ENCODE measurements around the gene ARHGEF1.
"Not testable (repeated sequence)": the region's sequence is repeated elsewhere in the genome, so short reads cannot be mapped to it uniquely, and the experiment has no call there.

ARHGEF1 gene

DNA sequence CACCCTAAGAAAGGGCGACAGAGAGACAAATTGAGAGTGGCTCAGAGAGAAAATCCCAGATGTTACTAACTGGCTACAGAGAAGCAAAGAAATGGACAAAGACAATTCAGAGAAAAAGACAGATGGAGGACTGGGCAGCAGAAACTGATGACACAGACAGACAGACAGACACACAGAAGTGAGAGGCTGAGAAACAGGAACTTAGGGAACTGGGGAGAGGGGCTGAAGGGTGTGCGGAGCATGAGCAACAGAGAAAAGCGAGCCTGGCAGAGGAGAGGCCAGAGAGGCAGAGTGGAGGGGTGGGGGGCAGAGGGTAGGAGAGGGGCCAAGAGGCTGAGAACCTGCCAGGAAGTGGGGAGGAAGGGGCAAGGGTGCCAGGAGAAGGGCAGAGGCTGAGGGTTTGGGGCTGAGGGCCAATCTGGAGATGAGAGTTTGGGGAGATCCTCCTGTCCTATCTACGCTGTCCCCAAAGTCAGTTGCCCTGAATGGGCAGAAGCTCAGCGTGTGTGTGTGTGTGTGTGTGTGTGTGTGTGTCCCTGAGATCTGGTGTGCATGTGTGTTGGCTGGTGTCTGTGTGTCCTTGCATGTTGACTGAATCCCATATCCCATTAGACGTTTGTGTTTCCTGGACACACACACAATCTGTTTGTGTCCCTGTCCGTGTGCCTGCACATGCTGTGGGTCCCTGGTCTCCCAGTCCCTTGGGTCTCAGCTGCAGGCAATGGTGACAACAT, 50.9 kb downstream of the ARHGEF1 start:
- no peak for DNase-seq

DNA sequence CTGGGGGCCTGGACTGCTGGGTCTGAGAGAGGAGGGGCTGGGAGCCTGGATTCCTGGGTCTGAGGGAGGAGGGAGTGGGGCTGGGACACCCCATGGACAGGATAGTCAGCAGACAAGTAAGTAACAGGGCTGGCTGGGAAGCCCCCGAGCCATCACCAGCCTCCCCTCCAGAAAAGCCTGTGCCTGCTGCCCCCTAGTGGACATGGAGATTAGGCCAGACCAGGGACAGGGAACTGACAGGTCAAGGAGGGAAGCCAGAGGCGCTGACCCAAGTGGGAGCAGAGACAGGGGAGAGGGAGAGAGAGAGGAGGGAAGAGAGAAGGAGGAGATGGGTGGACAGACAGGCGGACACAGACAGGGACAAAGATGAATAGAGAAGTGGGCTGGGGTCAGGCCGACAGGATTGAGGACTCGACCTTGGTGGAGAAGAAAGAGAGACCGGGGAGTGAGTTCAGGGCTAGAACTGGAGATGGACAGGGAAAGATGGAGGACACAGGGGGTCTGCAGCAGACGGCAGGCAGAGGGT, 51.9 kb downstream of the ARHGEF1 start:
- DNase-seq = no peak

DNA sequence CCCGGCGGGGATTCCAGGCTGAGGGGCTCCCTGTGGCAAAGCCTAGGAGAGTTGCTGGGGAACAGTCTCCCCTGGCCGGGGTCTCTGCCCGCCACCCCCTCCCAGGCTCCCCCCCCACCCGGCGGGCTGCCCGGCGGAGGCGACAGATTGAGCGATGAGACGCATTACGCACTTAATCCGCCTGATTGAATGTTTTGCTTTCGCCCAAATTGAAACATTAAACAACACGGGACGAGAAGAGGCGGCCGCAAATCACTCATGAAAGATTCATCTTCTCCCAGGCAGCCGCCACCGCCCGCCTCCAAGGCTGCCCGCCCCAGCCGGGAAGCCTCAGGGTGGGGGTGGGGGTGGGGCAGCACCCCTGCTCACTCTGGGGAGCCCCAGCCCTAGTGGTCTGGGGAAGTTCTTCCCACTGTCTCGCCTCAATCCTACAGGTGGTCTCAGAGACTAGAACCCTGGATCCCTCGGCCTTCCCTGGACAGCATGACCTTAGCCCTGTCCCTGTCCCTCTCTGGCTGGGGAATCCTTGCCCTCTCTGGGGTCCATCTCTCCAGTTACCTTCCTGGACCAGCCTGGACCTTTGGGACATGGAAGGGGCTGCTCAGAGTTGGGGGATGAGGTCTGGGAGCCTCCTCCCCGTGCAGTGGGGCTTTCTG, 52.9 kb downstream of the ARHGEF1 start:
- DNase-seq = no peak

DNA sequence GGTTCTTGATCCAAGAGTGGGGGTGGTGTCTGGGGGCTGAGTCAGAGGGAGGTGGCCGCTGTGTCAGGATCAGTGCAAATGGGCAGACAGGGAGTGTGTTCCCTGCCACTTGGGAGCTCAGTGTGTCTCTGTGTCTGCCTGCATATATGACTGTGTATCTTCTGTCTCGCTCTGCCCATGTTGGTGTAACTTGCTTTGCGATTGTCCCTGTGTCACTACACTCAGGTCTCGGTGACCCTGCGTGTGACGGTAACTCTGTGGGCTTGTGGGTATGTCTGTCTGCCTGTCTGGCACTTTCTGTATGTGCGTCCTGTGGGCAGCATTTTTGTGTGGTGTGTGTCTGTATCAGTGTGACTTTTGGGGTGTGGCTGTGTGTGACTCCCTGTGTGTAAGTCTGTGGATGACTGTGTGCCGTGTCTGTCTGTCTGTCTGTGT, 53.4 kb downstream of the ARHGEF1 start:
- no peak for DNase-seq

DNA sequence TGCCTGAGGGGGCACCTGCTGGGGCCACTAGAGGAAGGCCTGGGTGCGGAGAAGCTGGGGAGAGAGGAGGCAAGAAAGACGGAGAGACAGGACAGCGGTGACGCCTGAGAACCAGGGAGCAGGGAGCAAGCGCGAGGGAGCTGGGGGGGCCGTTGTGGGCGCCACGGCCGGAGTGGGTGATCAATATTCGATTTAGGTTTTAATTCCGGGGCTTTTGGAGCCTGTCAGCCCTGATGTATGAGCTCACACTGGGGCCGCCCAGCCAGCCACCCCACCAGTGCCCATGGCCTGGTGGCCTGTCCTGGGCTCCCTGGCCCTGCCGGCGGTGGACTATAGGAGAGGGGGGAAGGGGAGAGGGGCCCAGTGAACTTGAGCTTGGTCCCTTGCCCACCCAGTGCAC, 54.0 kb downstream of the ARHGEF1 start:
- DNase-seq = no peak

DNA sequence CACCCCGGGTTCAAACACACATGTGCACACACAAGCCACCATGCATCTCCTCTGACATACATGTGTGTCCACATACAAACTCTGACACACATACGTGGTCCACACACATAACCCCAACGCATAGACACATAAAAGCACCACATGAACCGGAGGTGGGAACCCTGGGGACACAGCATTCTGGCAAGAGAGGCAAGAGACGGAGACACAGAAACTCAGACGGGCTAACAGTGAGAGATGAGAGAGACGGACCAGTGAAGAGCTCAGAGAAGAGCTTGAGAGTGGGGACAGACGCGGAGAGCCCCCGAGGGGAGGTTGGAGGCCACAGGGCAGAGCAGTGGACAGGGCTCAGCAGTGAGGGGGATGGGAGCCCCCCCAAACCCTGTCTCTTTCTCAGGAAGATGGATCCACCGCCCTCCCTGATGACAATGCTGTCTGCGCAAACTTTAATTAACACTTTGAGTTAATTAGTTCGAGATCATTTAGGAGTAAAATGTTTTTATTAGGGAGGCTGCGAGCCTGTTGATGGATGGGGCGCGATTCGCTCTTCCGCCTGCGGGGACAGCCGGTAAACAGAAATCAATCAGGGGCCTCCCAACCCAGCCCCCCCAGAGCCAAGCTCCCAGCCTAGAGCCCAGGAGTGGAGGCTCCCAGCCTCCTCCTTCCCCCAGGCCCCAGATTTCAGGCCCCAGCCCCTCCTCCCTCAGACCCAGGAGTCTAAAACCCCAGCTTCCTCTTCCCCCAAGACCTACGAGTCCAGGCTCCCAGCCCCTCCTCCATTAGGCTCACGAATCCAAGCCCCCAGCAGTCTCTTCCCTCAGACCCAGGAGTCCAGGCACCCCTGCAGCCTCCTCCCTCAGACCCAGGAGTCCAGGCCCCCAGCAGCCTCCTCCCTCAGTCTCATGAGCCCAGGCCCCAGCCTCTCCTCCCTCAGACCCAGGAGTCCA, 54.8 kb downstream of the ARHGEF1 start:
- DNase-seq = no peak

DNA sequence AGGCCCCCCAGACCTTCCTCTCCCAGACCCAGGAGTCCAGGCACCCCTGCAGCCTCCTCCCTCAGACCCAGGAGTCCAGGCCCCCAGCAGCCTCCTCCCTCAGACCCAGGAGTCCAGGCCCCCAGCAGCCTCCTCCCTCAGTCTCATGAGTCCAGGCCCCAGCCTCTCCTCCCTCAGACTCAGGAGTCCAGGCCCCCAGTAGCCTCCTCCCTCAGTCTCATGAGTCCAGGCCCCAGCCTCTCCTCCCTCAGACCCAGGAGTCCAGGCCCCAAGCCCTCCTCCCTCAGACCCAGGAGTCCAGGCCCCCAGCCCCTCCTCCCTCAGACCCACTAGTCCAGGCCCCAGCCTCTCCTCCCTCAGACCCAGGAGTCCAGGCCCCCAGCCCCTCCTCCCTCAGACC, 56.2 kb downstream of the ARHGEF1 start:
- DNase-seq = not testable (repeated sequence)

DNA sequence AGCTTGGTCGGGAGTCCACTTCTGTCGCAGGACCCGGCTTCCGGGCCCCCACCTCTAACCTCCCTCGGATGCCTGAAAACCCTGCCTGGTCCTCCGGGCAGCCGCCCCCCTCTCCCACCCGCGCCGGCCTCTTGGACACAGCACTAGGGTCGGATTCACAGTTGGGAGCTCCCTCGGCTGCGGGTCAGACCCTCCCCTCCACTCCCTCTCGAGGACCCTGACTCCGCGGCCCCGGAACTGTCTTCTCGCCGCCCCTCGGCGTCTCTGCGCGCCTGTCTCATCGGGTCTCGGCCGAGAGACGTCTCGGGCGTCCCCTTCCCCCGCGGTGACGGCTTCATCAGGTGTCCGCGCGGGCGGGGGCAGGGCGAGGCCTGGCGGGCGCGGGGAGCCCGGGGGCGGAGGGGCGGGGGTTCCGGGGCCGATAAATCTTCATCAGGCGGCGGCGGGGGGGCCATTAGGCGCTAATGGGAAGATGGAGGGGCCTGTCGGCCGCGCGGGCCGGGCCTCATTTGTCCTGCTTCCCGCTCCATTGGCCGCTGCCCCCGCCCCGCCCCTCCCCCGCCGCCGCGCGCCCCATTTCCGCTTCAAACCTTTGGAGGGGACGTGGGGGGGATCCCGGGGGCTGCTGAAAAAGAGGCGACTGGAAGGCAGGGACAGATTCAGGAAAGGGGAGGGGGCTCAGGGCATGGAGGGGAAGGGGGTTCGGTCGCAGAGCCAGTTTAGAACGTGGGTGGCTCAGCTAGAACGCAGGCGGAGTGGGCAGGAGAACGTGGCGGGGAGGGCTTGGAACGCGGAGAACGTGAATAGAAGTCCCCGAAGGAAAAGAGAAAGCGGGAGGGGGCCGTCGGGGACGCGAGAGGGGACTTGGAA, 57.1 kb downstream of the ARHGEF1 start:
- no peak for DNase-seq

DNA sequence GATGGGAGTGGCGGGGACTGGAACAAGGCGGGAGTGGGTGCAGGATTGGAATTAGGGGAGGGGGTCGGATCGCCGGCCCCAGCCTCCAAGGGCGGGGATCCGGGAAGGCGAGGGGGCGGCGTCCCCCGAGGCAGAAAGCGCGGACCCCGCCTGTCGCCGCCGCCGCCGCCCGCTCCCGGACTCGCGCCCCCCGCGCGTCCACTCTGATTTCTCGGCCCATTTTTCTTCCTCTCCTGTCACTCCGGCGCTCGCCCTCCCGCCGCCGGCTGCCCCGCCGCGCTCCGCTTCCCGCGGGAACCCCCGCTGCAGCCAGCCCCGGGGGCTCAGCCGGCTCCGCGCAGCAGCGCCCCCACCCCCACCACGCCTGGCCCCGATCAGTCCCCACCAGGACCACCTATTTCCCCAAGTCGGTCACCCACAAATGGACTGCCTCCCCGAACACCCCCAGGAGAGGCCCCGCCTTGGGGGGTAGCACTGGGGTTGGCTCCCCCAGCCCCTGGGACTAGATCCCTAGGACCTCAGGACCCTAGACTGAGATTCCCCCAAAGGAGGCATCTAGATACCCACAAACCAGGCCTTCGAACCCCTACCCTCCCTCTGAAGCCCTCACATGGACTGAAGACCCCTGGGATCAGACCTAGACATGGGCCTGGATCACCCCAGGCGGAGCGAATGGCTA, 57.9 kb downstream of the ARHGEF1 start:
- no peak for DNase-seq

DNA sequence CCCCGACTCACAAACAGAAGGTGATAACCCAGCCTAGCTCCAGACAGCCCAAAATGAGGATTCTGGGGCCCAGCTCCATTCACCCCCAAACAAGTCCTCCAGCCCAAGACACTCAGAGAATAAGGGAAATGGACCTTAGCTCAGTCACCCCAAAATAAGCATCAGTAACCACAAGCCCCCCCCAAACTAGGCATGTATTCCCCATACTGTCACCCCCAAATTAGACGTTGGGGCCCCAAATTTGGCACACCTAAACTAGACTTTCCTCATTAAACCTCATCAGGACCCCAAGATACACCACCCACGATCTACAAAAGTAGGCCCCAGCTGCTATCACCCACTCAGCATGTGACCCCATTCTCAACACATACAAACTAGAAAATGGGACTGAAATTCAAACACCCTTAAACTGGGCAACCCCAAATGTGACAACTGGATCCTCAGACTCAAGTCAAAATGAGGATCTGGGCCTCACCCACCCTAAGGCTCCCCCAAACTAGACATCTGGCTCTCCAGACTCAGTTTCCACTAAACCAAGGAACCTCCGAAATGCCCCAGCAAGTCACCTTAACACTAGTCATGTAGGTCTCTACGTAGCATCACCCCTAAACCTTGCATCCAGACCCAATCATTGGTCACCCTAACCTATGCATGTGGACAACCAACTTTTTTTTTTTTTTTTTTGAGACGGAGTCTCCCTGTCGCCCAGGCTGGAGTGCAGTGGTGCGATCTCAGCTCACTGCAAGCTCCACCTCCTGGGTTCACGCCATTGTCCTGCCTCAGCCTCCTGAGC, 58.6 kb downstream of the ARHGEF1 start:
- no peak for DNase-seq

DNA sequence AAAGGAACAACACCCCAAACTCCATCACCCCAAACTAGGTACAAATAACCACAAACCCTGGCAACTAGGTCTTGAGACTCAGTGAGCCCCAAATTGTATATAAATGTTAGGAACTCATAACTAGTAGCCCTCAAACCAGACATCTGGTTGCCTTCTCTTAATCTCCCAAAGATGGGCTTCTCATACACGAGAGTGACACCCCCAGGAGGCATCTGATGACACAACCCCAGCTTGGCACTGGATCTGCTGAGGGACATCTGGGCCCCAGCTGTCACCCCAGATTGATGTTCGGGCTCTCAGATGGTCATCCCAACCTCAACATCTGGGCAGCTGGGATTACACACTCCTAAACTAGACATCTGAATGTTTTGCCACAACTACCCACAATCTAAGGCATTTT, 61.4 kb downstream of the ARHGEF1 start:
- no peak for DNase-seq

DNA sequence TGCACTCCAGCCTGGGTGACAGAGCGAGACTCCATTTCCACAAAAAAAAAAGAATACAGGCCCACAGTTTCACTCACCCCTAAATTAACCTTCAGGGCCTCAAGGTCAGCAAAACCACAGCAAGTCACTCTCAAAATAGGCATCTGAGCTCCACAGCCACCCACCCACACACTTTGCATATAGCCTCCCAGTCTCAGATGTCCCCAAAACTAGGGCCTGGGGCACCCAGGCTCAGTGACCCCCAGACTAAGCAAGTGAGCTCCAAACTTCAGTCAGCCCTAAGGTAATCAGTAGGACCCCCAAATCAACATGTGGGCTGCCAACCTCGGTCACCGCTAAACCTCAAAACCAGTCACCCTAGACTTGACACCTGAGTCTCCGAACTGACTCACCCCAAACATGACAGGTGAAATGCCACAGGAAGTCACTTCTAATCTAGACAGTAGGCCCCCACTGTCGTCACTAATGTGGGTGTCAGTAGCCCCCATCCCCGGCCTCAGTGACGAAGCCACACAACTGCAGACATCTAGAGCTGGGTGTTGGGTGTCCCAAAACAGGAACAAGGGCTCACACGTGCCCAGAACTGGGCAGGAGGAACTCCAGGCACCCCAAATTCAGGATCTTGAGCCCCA, 62.3 kb downstream of the ARHGEF1 start:
- DNase-seq = no peak

DNA sequence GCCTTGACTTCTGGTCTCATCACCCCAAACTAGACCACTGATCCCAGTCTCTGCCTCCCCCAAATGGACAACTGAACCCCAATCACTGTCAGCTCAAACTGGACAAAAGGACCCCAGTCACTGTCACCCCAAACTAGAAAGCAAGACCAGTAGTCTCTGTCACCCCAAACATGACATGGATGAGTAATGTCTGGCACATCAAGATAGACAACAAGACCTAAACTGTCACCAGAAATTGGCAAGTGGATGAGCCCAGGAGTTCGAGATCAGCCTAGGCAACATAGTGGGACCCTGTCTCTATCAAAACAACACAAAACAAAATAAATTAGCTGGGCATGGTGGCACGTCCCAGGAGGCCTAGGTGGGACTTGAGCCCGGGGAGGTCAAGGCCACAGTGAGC, 64.1 kb downstream of the ARHGEF1 start:
- no peak for DNase-seq

DNA sequence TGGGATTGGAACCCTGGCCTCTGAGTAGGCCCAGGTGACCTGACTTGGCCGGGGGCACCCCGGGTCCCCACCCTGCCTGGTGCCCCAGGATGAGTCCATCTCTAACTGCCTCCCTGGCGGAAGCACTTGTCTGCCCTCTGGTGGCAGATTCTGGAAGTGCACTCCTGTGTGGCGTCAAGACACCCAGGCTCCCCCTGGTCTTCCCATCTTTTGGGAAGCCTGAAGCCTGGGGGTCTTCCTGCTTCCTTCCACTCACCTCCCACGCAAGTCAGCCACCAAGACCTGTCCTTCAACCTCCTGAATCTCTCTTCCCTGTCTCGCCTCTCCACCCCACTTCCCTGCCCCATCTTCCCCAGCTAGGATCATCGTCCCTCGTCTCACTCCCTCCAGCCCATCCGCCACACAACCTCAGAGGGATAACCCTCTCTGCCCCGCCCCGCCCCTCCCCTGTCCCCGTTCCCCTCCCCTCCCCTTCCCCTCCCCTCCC, 68.7 kb downstream of the ARHGEF1 start:
- peak; percentile 20 for DNase-seq

DNA sequence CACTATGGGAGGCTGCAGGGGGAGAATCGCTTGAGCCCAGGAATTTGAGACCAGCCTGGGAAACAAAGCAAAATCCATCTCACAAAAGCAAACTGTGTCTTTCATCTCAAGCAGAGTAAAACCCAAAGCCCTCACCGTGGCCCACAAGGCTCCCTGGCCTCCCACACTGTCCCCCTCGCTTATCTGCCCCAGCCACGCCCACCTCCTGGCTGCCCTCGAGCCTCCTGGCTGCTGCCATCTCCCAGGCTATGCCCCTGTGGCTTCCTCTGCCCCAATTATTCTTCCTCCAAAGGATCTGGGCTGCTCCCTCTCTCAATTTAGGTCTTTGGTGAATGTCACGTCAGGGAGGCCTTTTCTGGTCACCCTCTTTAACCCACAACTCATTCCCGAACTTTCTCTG, 72.5 kb downstream of the ARHGEF1 start:
- no peak for DNase-seq

DNA sequence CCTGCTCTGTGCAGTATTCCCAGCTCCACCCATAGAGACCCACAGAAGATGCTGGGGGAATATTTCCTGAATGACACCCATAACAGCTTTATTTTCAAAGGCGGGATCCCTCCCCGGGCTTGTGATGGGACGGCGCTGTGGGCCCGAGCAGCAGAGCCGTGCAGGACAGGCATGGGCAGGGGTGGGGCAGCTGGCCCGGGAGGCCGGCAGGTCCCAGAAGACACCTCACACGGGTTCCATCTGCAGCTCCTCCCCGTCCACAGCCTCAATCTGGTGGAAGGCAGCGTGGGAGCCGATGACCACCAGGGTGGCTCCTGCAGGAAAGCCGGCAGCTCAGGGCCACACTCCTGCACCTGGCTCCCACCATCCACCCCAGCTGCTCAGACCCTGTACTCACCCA, 73.6 kb downstream of the ARHGEF1 start:
- DNase-seq = no peak

Data from NCI-H2029 treated with DMSO at 0.1 percent for 48 hours (cell line).